Measurements from ENCODE around the gene FAAH.
A peak's percentile ranks its signal among the peaks of the same experiment; 100 is the strongest.

Gene FAAH

GRCh38 chr1:46406881-46407608 is 12.9 kb downstream of the FAAH start:
- Histone ChIP-seq H3K79me1 (ENCODE audit: low read depth, low read length) (no peaks in the 10 kb centered on the region), H2AFZ (ENCODE audit: low read length) (peak overlapping the region; percentile 85), H3K4me3 (ENCODE audit: low read length in 2 of 2) (peak overlapping the region; percentile 14 to 62), H3K9me3 (replicated peaks in 1 of 2; ENCODE audit: control insufficient read depth in 2 of 2, insufficient read depth in 1 of 2, low read depth in 1 of 2, low read length in 2 of 2) (no peaks in the 10 kb centered on the region), H3K14ac (ENCODE audit: low read length) (no peak overlapping the region), H2AK5ac (ENCODE audit: low read depth, low read length) (peak overlapping the region; percentile 18), H4K8ac (ENCODE audit: low read depth, low read length) (peak overlapping the region; percentile 45), H3K4me1 (ENCODE audit: control insufficient read depth in 2 of 2, insufficient read depth in 1 of 2, low read depth in 1 of 2, low read length in 2 of 2) (peaks cover 5 to 17% of the 10 kb centered on the region in 2 donors), H3K27me3 (ENCODE audit: control insufficient read depth in 3 of 3, insufficient read depth in 3 of 3, low read depth in 1 of 3, low read length in 3 of 3) (peaks cover 0 to 4% (median 0%) of the 10 kb centered on the region in 3 experiments), H2BK5ac (ENCODE audit: low read length) (peak overlapping the region; percentile 32), H3K18ac (ENCODE audit: low read length) (peak overlapping the region; percentile 58), H3K36me3 (replicated peaks in 1 of 2; ENCODE audit: control insufficient read depth in 2 of 2, insufficient read depth in 2 of 2, low read length in 2 of 2) (peaks cover 0 to 4% of the 10 kb centered on the region in 2 donors), H4K91ac (ENCODE audit: low read depth, low read length, poor library complexity) (no peak overlapping the region), H3K27ac (replicated peaks; ENCODE audit: low read length) (peak overlapping the region; percentile 10), H2BK12ac (ENCODE audit: low read length) (peak overlapping the region; percentile 35), H3K9ac (ENCODE audit: low read depth, low read length, poor library complexity) (peak overlapping the region; percentile 56), H2BK15ac (ENCODE audit: low read length) (peak overlapping the region; percentile 63), H3K4me2 (ENCODE audit: insufficient read depth, low read length, poor library complexity, severe bottlenecking) (peak overlapping the region; percentile 29), H3K23ac (ENCODE audit: low read depth, low read length, poor library complexity) (peak overlapping the region; percentile 25), H3K4ac (ENCODE audit: low read length) (no peak overlapping the region), H2BK120ac (ENCODE audit: low read depth, low read length) (peak overlapping the region; percentile 7)
- 100% methylated on average over 1 of the region's 13 CpGs; no CpG with 5 or more reads in 1 of the 2 donors for WGBS, 2 donors (ENCODE audit: extremely low coverage in 2 of 2, insufficient read length in 2 of 2, insufficient replicate concordance in 1 of 2)
- peak; percentile 32 for DNase-seq (ENCODE audit: low spot score)

GRCh38 chr1:46407636-46408035 is 13.5 kb downstream of the FAAH start:
- no peak overlapping the region for H3K14ac ChIP-seq (ENCODE audit: low read length)
- no peaks in the 10 kb centered on the region for H3K9me3 ChIP-seq (replicated peaks in 1 of 2; ENCODE audit: control insufficient read depth in 2 of 2, insufficient read depth in 1 of 2, low read depth in 1 of 2, low read length in 2 of 2)
- peak overlapping the region; percentile 18 for H2AK5ac ChIP-seq (ENCODE audit: low read depth, low read length)
- H4K8ac ChIP-seq (ENCODE audit: low read depth, low read length) = peak overlapping the region; percentile 45
- H3K23ac ChIP-seq (ENCODE audit: low read depth, low read length, poor library complexity) = peak overlapping the region; percentile 25
- H2BK12ac ChIP-seq (ENCODE audit: low read length) = peak overlapping the region; percentile 30
- no peak overlapping the region for H3K4me2 ChIP-seq (ENCODE audit: insufficient read depth, low read length, poor library complexity, severe bottlenecking)
- H2BK5ac ChIP-seq (ENCODE audit: low read length) = peak overlapping the region; percentile 32
- peaks cover 0 to 3% (median 0%) of the 10 kb centered on the region in 3 experiments for H3K27me3 ChIP-seq (ENCODE audit: control insufficient read depth in 3 of 3, insufficient read depth in 3 of 3, low read depth in 1 of 3, low read length in 3 of 3)
- H3K18ac ChIP-seq (ENCODE audit: low read length) = peak overlapping the region; percentile 63
- H3K4ac ChIP-seq (ENCODE audit: low read length) = peak overlapping the region; percentile 44
- no CpG with 5 or more reads among the region's 9 CpGs for WGBS, 2 donors (ENCODE audit: extremely low coverage in 2 of 2, insufficient read length in 2 of 2, insufficient replicate concordance in 1 of 2)
- DNase-seq (ENCODE audit: low spot score) = no peak
- no peak overlapping the region for H3K27ac ChIP-seq (replicated peaks; ENCODE audit: low read length)
- peaks cover 0 to 4% of the 10 kb centered on the region in 2 donors for H3K36me3 ChIP-seq (replicated peaks in 1 of 2; ENCODE audit: control insufficient read depth in 2 of 2, insufficient read depth in 2 of 2, low read length in 2 of 2)
- H2BK15ac ChIP-seq (ENCODE audit: low read length) = peak overlapping the region; percentile 63
- peaks cover 5 to 14% of the 10 kb centered on the region in 2 donors for H3K4me1 ChIP-seq (ENCODE audit: control insufficient read depth in 2 of 2, insufficient read depth in 1 of 2, low read depth in 1 of 2, low read length in 2 of 2)
- H3K4me3 ChIP-seq (ENCODE audit: low read length in 2 of 2) = no peak overlapping the region
- peak overlapping the region; percentile 2 for H3K9ac ChIP-seq (ENCODE audit: low read depth, low read length, poor library complexity)
- peak overlapping the region; percentile 85 for H2AFZ ChIP-seq (ENCODE audit: low read length)
- peak overlapping the region; percentile 7 for H2BK120ac ChIP-seq (ENCODE audit: low read depth, low read length)
- H3K79me1 ChIP-seq (ENCODE audit: low read depth, low read length) = no peaks in the 10 kb centered on the region
- H4K91ac ChIP-seq (ENCODE audit: low read depth, low read length, poor library complexity) = no peak overlapping the region

GRCh38 chr1:46408356-46409062 is 14.4 kb downstream of the FAAH start:
- no CpG with 5 or more reads among the region's 12 CpGs for WGBS, 2 donors (ENCODE audit: extremely low coverage in 2 of 2, insufficient read length in 2 of 2, insufficient replicate concordance in 1 of 2)
- Histone ChIP-seq H2AK5ac (ENCODE audit: low read depth, low read length) (peak overlapping the region; percentile 57), H3K4me3 (ENCODE audit: low read length in 2 of 2) (peak overlapping the region in 1 of 2 donors; percentile 7), H4K91ac (ENCODE audit: low read depth, low read length, poor library complexity) (no peak overlapping the region), H3K9ac (ENCODE audit: low read depth, low read length, poor library complexity) (peak overlapping the region; percentile 32), H2BK120ac (ENCODE audit: low read depth, low read length) (no peak overlapping the region), H3K4me2 (ENCODE audit: insufficient read depth, low read length, poor library complexity, severe bottlenecking) (no peak overlapping the region), H2AFZ (ENCODE audit: low read length) (no peak overlapping the region), H3K14ac (ENCODE audit: low read length) (no peak overlapping the region), H3K4ac (ENCODE audit: low read length) (no peak overlapping the region), H2BK5ac (ENCODE audit: low read length) (peak overlapping the region; percentile 32), H2BK15ac (ENCODE audit: low read length) (peak overlapping the region; percentile 55), H3K36me3 (replicated peaks in 1 of 2; ENCODE audit: control insufficient read depth in 2 of 2, insufficient read depth in 2 of 2, low read length in 2 of 2) (peaks cover 0 to 4% of the 10 kb centered on the region in 2 donors), H3K27ac (replicated peaks; ENCODE audit: low read length) (no peak overlapping the region), H3K27me3 (ENCODE audit: control insufficient read depth in 3 of 3, insufficient read depth in 3 of 3, low read depth in 1 of 3, low read length in 3 of 3) (peaks cover 0 to 6% (median 0%) of the 10 kb centered on the region in 3 experiments), H3K4me1 (ENCODE audit: control insufficient read depth in 2 of 2, insufficient read depth in 1 of 2, low read depth in 1 of 2, low read length in 2 of 2) (peaks cover 5 to 19% of the 10 kb centered on the region in 2 donors), H3K23ac (ENCODE audit: low read depth, low read length, poor library complexity) (peak overlapping the region; percentile 34), H3K79me1 (ENCODE audit: low read depth, low read length) (no peaks in the 10 kb centered on the region), H3K9me3 (replicated peaks in 1 of 2; ENCODE audit: control insufficient read depth in 2 of 2, insufficient read depth in 1 of 2, low read depth in 1 of 2, low read length in 2 of 2) (no peaks in the 10 kb centered on the region), H3K18ac (ENCODE audit: low read length) (no peak overlapping the region), H2BK12ac (ENCODE audit: low read length) (no peak overlapping the region), H4K8ac (ENCODE audit: low read depth, low read length) (no peak overlapping the region)
- DNase-seq (ENCODE audit: low spot score) = no peak

- Histone ChIP-seq H3K4me2 (ENCODE audit: insufficient read depth, low read length, poor library complexity, severe bottlenecking) (no peak overlapping the region), H3K18ac (ENCODE audit: low read length) (no peak overlapping the region), H3K23ac (ENCODE audit: low read depth, low read length, poor library complexity) (no peak overlapping the region), H3K36me3 (replicated peaks in 1 of 2; ENCODE audit: control insufficient read depth in 2 of 2, insufficient read depth in 2 of 2, low read length in 2 of 2) (peaks cover 0 to 4% of the 10 kb centered on the region in 2 donors), H4K91ac (ENCODE audit: low read depth, low read length, poor library complexity) (no peak overlapping the region), H3K14ac (ENCODE audit: low read length) (no peak overlapping the region), H2BK12ac (ENCODE audit: low read length) (no peak overlapping the region), H3K9me3 (replicated peaks in 1 of 2; ENCODE audit: control insufficient read depth in 2 of 2, insufficient read depth in 1 of 2, low read depth in 1 of 2, low read length in 2 of 2) (no peaks in the 10 kb centered on the region), H3K27ac (replicated peaks; ENCODE audit: low read length) (no peak overlapping the region), H2BK15ac (ENCODE audit: low read length) (peak overlapping the region; percentile 55), H2BK5ac (ENCODE audit: low read length) (no peak overlapping the region), H3K27me3 (ENCODE audit: control insufficient read depth in 3 of 3, insufficient read depth in 3 of 3, low read depth in 1 of 3, low read length in 3 of 3) (peaks cover 0 to 11% (median 0%) of the 10 kb centered on the region in 3 experiments), H3K79me1 (ENCODE audit: low read depth, low read length) (no peaks in the 10 kb centered on the region), H2BK120ac (ENCODE audit: low read depth, low read length) (no peak overlapping the region), H3K4ac (ENCODE audit: low read length) (peak overlapping the region; percentile 57), H3K9ac (ENCODE audit: low read depth, low read length, poor library complexity) (peak overlapping the region; percentile 32), H4K8ac (ENCODE audit: low read depth, low read length) (no peak overlapping the region), H2AFZ (ENCODE audit: low read length) (no peak overlapping the region), H3K4me3 (ENCODE audit: low read length in 2 of 2) (peak overlapping the region in 1 of 2 donors; percentile 13), H3K4me1 (ENCODE audit: control insufficient read depth in 2 of 2, insufficient read depth in 1 of 2, low read depth in 1 of 2, low read length in 2 of 2) (peaks cover 5 to 19% of the 10 kb centered on the region in 2 donors), H2AK5ac (ENCODE audit: low read depth, low read length) (peak overlapping the region; percentile 57)
- no CpG with 5 or more reads among the region's 1 CpG for WGBS, 2 donors (ENCODE audit: extremely low coverage in 2 of 2, insufficient read length in 2 of 2, insufficient replicate concordance in 1 of 2)
- DNase-seq (ENCODE audit: low spot score) = no peak
Measured at GRCh38 chr1:46409063-46409372, 14.9 kb downstream of the FAAH start.

Measured in neuronal stem cell (in vitro differentiated cells).